GM12878 (cell line): ENCODE measurements around the gene NPEPPS. TPM values are rescaled to one million over a fixed set of nuclear protein-coding genes. Genes with fewer than 3 reads are reported as not detected.

Experiments used
- ATAC-seq: fragments of 200-7000 bp; cut with Tn5 transposase; 3 replicates; pipeline ENCODE4 v1.9.1; 2020; ENCODE audit warnings: mild to moderate bottlenecking, moderate library complexity
- BruUV-seq: library from RNA; stranded (reverse); fragments of 400-500 nt; replicated peaks from 2 replicates; lab custom pipeline; 2021; lab: Mats Ljungman, UMichigan
- CTCF ChIA-PET: fragments of 300-600 bp; sonication (Branson Sonifier 250); formaldehyde crosslinking; extraction: SDS; loops from one replicate; lab custom pipeline; 2021; ENCODE audit warnings: inconsistent platforms; lab: Yijun Ruan, JAX
- POLR2A ChIA-PET: fragments of 350-600 bp; formaldehyde crosslinking; extraction: SDS; loops from one replicate; lab custom pipeline; 2021; ENCODE audit warnings: inconsistent platforms; lab: Charles Lee
- RAD21 ChIA-PET: fragments of 300-600 bp; sonication (Branson Sonifier 250); formaldehyde crosslinking; loops from one replicate; lab custom pipeline; 2023; ENCODE audit warnings: antibody characterized with exemption; ENCODE audit not compliant: unreplicated experiment; lab: Charles Lee
- SMC1A ChIA-PET: fragments of 300-600 bp; sonication (Branson Sonifier 250); formaldehyde crosslinking; loops from one replicate; lab custom pipeline; 2023; ENCODE audit not compliant: unreplicated experiment, uncharacterized antibody; lab: Charles Lee
- DNase-seq: peaks from one replicate; pipeline ENCODE4 v3.0.0-alpha.2; 2011; ENCODE audit warnings: low read depth, low spot score
- FAIRE-seq: peaks from 3 replicates; lab custom pipeline; 2011; peaks lifted over from hg19 to GRCh38; lab: Jason Lieb, UNC
- H2AFZ ChIP-seq: 2 replicates; pipeline ENCODE4 v1.6.0; 2011; ENCODE audit warnings: low read depth, low read length, control low read depth; ENCODE audit not compliant: control insufficient read depth
- H3K27ac ChIP-seq: 2 replicates; pipeline ENCODE4 v1.5.1; 2011; ENCODE audit warnings: control low read depth; ENCODE audit not compliant: control insufficient read depth, insufficient read depth
- H3K27me3 ChIP-seq, 2 experiments: replicated peaks in 1 of 2; 2 replicates each; pipeline versions ENCODE4 v1.6.0 to v1.6.1; 2011; ENCODE audit warnings: low read length in 1 of 2; ENCODE audit not compliant: control insufficient read depth in 2 of 2, insufficient read depth in 2 of 2
- H3K36me3 ChIP-seq, 2 experiments: 2 replicates each; pipeline ENCODE4 v1.5.1; 2011; ENCODE audit warnings: low read length in 1 of 2; ENCODE audit not compliant: control insufficient read depth in 2 of 2, insufficient read depth in 2 of 2
- H3K4me1 ChIP-seq: 2 replicates; pipeline ENCODE4 v1.6.1; 2011; ENCODE audit warnings: mild to moderate bottlenecking, low read length, moderate library complexity, mixed read lengths; ENCODE audit not compliant: control insufficient read depth, insufficient read depth
- H3K4me2 ChIP-seq: 2 replicates; pipeline ENCODE4 v1.6.0; 2011; ENCODE audit warnings: control low read depth; ENCODE audit not compliant: control insufficient read depth, insufficient read depth
- H3K4me3 ChIP-seq: fragments of 200-600 bp; sonication (generic); 2 replicates; pipeline ENCODE4 v1.5.1; 2016
- H3K79me2 ChIP-seq: 2 replicates; pipeline ENCODE4 v1.6.0; 2011; ENCODE audit warnings: low read length; ENCODE audit not compliant: control insufficient read depth, insufficient read depth
- H3K9ac ChIP-seq: 2 replicates; pipeline ENCODE4 v1.8.0; 2011; ENCODE audit warnings: low read length, control low read depth, mixed read lengths; ENCODE audit not compliant: control insufficient read depth, insufficient read depth
- H3K9me3 ChIP-seq: replicated peaks from 3 replicates; pipeline ENCODE4 v1.5.1; 2011; ENCODE audit warnings: mild to moderate bottlenecking, low read length; ENCODE audit not compliant: control insufficient read depth, insufficient read depth
- H4K20me1 ChIP-seq: 2 replicates; pipeline ENCODE4 v1.6.0; 2011; ENCODE audit not compliant: control insufficient read depth, insufficient read depth
- CHD2 ChIP-seq: IDR thresholded peaks from 2 replicates; pipeline ENCODE4 v1.6.1; 2011; ENCODE audit warnings: low read depth, low read length, improper control_type of control experiment, borderline replicate concordance
- EGR1 ChIP-seq, 2 experiments: IDR thresholded peaks; 1 replicate in 1 of 2; 2 replicates in 1 of 2; pipeline ENCODE4 v1.6.1; 2011 to 2012; ENCODE audit warnings: low read depth in 2 of 2, low read length in 2 of 2, borderline replicate concordance in 1 of 2, mild to moderate bottlenecking in 1 of 2, moderate library complexity in 1 of 2
- ESRRA ChIP-seq: IDR thresholded peaks from 2 replicates; pipeline ENCODE4 v1.6.1; 2012; ENCODE audit warnings: mild to moderate bottlenecking, low read length, improper control_type of control experiment
- MLLT1 ChIP-seq: fragments of 450-650 bp; IDR thresholded peaks from 2 replicates; pipeline ENCODE4 v1.6.1; 2016; ENCODE audit warnings: mild to moderate bottlenecking
- MYC ChIP-seq: IDR thresholded peaks from 2 replicates; pipeline ENCODE4 v1.6.1; 2011; ENCODE audit warnings: mild to moderate bottlenecking, low read length, moderate library complexity, inconsistent platforms; ENCODE audit not compliant: insufficient read depth, insufficient replicate concordance, insufficient read length, severe bottlenecking
- NFXL1 ChIP-seq: fragments of 450-650 bp; IDR thresholded peaks from 2 replicates; pipeline ENCODE4 v1.6.1; 2017; ENCODE audit warnings: antibody characterized with exemption, mild to moderate bottlenecking, borderline replicate concordance
- POLR2AphosphoS2 ChIP-seq: IDR thresholded peaks from 2 replicates; pipeline ENCODE4 v1.6.1; 2011; ENCODE audit warnings: low read depth, mild to moderate bottlenecking, low read length, improper control_type of control experiment, moderate library complexity
- TCF3 ChIP-seq: IDR thresholded peaks from 2 replicates; pipeline ENCODE4 v1.6.1; 2012; ENCODE audit warnings: low read depth, mild to moderate bottlenecking, low read length, borderline replicate concordance; ENCODE audit not compliant: insufficient read depth
- WGBS: methylation state at CpG from one replicate; pipeline ENCODE4 v1.1.6; 2016; ENCODE audit warnings: low lambda C conversion rate; ENCODE audit not compliant: insufficient replicate concordance, insufficient coverage; ENCODE audit errors: missing lambda C conversion rate; 5-methylcytosine and 5-hydroxymethylcytosine counted together
- in situ Hi-C: fragments of 300-500 bp; cut with MboI; formaldehyde crosslinking; loops from 9 replicates; pipeline ENCODE4 v1.14.3; 2018; ENCODE audit warnings: mixed read lengths
- intact Hi-C: fragments of 100-400 bp; cut with micrococcal nuclease; formaldehyde crosslinking; loops from one replicate; pipeline ENCODE4 v1.14.2; 2022; ENCODE audit not compliant: unreplicated experiment
- polyA plus RNA-seq, 11 experiments: library from polyadenylated mRNA; depleted of rRNA in 4 of 11; unstranded in 6 of 11; stranded (reverse) in 5 of 11; fragments of >200 nt; fragmentation: Nextera tagmentation in 4 of 11; fragmentation: Illumina TruSeq in 1 of 11; extraction: Ambion mirVana in 4 of 11; extraction: Trizol in 1 of 11; gene quantifications; 1 replicate in 1 of 11; 2 replicates in 10 of 11; pipeline versions ENCODE4 v1.2.1 to v1.2.3, GENCODE V29; 2011 to 2016; ENCODE audit warnings: inconsistent platforms in 2 of 11, missing spikeins in 2 of 11, low read depth in 1 of 11
- total RNA-seq, 4 experiments: library from RNA; depleted of rRNA in 3 of 4; stranded (reverse); fragments of >200 nt in 3 of 4; fragmentation: Illumina TruSeq in 1 of 4; extraction: Trizol in 1 of 4; gene quantifications; 2 replicates each; pipeline versions ENCODE4 v1.2.1 to v1.2.3, GENCODE V29; 2013 to 2021
- TF ChIP-seq, protein P1 (sequence below): fragments of 450-650 bp; IDR thresholded peaks from 2 replicates; pipeline ENCODE4 v1.6.1; 2018; ENCODE audit warnings: mild to moderate bottlenecking, low read depth, moderate library complexity; ENCODE audit not compliant: partially characterized antibody
- TF ChIP-seq, protein P2 (sequence below): IDR thresholded peaks from 2 replicates; pipeline ENCODE4 v1.6.1; 2012; ENCODE audit warnings: low read depth, low read length, improper control_type of control experiment

NPEPPS gene
- total and polyA plus RNA-seq, 10 of the 15 experiments (the other 5 are each of a cell fraction or from before 2014, with no cell fraction given): 25.8 to 214 (median 64.6) TPM

DNA sequence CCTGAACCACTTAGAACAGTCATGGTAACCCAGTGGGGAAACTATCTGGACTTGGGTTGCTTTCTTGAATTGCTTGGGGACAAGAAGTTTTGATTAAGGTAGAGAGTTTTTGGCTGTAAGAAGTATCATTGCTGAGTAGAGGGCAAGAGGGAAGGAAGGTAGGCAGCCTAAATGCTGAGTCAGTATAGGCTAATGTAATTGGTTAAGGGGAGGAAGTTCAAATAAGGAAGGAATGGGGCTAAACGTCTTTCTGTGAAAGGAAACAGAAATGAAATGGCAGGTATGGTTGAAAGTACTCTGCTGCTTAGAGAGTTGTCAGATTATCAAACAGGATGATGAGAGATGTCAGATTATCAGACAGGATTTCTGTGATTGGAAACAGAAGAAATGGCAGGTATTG lies 139.2 kb downstream of the NPEPPS start:
- Histone ChIP-seq H3K36me3 (peaks cover 24 to 78% of the 10 kb centered on the region in 2 experiments), H3K27me3 (no peaks in the 10 kb centered on the region), H3K9me3 (no peaks in the 10 kb centered on the region), H3K27ac (no peak overlapping the region), H3K4me3 (no peak overlapping the region), H3K4me2 (no peak overlapping the region), H3K4me1 (no peaks in the 10 kb centered on the region), H2AFZ (no peak overlapping the region), H3K9ac (no peak overlapping the region), H4K20me1 (no peaks in the 10 kb centered on the region), H3K79me2 (peaks cover under 1% of the 10 kb centered on the region)
- ChIA-PET RAD21 (no interaction called here), CTCF (interaction anchor here (1.0 kb wide), 1 partner anchor 8 kb away, joined by 3 read pairs; no protein-coding TSS in a partner anchor), SMC1A (no interaction called here), POLR2A (no interaction called here)
- intact Hi-C loops (no loop called here), in situ Hi-C loops (no loop called here)
- FAIRE-seq: no peak
- no peak for DNase-seq
- TF ChIP-seq EGR1 (IDR thresholded peaks at IDR 0.05; ENCODE audit: borderline replicate concordance in 1 of 2, low read depth in 2 of 2, low read length in 2 of 2): no peak
- TF ChIP-seq, protein P1, sequence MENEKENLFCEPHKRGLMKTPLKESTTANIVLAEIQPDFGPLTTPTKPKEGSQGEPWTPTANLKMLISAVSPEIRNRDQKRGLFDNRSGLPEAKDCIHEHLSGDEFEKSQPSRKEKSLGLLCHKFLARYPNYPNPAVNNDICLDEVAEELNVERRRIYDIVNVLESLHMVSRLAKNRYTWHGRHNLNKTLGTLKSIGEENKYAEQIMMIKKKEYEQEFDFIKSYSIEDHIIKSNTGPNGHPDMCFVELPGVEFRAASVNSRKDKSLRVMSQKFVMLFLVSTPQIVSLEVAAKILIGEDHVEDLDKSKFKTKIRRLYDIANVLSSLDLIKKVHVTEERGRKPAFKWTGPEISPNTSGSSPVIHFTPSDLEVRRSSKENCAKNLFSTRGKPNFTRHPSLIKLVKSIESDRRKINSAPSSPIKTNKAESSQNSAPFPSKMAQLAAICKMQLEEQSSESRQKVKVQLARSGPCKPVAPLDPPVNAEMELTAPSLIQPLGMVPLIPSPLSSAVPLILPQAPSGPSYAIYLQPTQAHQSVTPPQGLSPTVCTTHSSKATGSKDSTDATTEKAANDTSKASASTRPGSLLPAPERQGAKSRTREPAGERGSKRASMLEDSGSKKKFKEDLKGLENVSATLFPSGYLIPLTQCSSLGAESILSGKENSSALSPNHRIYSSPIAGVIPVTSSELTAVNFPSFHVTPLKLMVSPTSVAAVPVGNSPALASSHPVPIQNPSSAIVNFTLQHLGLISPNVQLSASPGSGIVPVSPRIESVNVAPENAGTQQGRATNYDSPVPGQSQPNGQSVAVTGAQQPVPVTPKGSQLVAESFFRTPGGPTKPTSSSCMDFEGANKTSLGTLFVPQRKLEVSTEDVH: no peak
- TF ChIP-seq MYC: no peak
- TF ChIP-seq, protein P2, sequence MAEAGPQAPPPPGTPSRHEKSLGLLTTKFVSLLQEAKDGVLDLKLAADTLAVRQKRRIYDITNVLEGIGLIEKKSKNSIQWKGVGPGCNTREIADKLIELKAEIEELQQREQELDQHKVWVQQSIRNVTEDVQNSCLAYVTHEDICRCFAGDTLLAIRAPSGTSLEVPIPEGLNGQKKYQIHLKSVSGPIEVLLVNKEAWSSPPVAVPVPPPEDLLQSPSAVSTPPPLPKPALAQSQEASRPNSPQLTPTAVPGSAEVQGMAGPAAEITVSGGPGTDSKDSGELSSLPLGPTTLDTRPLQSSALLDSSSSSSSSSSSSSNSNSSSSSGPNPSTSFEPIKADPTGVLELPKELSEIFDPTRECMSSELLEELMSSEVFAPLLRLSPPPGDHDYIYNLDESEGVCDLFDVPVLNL: no peak
- TF ChIP-seq CHD2: no peak
- no peak for TF ChIP-seq POLR2AphosphoS2
- TF ChIP-seq ESRRA: no peak
- TF ChIP-seq NFXL1: no peak
- TF ChIP-seq TCF3: no peak
- TF ChIP-seq MLLT1: no peak
- WGBS: 0% methylated on average over 1 of the region's 1 CpG
- BruUV-seq: no TSS peak
- ATAC-seq: no peak
